Hepatocyte (in vitro differentiated cells): ENCODE data around the gene RNF166. TPM values are rescaled to one million over a fixed set of nuclear protein-coding genes. Genes with fewer than 3 reads are reported as not detected.

ENCODE experiments used
- DNase-seq: peaks from one replicate; pipeline ENCODE4 v3.0.0-alpha.2; 2016; ENCODE audit warnings: low spot score
- H2AFZ ChIP-seq: fragments of 200-600 bp; sonication (generic); 2 replicates; pipeline ENCODE4 v1.6.0; 2016; ENCODE audit warnings: antibody characterized with exemption, mild to moderate bottlenecking
- H3K27ac ChIP-seq: fragments of 200-600 bp; sonication (generic); 2 replicates; pipeline ENCODE4 v1.5.1; 2016; ENCODE audit warnings: mild to moderate bottlenecking
- H3K27me3 ChIP-seq: fragments of 200-600 bp; sonication (generic); 2 replicates; pipeline ENCODE4 v1.6.1; 2016
- H3K36me3 ChIP-seq: fragments of 200-600 bp; sonication (generic); replicated peaks from 2 replicates; pipeline ENCODE4 v1.5.1; 2016; ENCODE audit warnings: low read depth; ENCODE audit not compliant: insufficient read depth
- H3K4me1 ChIP-seq: fragments of 200-600 bp; sonication (generic); 2 replicates; pipeline ENCODE4 v1.5.1; 2016; ENCODE audit warnings: mild to moderate bottlenecking, moderate library complexity; ENCODE audit not compliant: insufficient read depth
- H3K4me2 ChIP-seq: fragments of 200-600 bp; sonication (generic); 2 replicates; pipeline ENCODE4 v1.6.0; 2016
- H3K4me3 ChIP-seq: fragments of 200-600 bp; sonication (generic); 2 replicates; pipeline ENCODE4 v1.5.1; 2016; ENCODE audit warnings: mild to moderate bottlenecking
- H3K79me2 ChIP-seq: fragments of 200-600 bp; sonication (generic); 2 replicates; pipeline ENCODE4 v1.6.0; 2017; ENCODE audit warnings: mild to moderate bottlenecking
- H3K9me2 ChIP-seq: fragments of 200-600 bp; sonication (generic); replicated peaks from 2 replicates; pipeline ENCODE4 v1.6.0; 2017; ENCODE audit warnings: mild to moderate bottlenecking; ENCODE audit not compliant: insufficient read depth
- H3K9me3 ChIP-seq: fragments of 200-600 bp; sonication (generic); 2 replicates; pipeline ENCODE4 v1.5.1; 2016; ENCODE audit warnings: low read depth, mild to moderate bottlenecking
- H4K20me1 ChIP-seq: fragments of 200-600 bp; sonication (generic); 2 replicates; pipeline ENCODE4 v1.6.0; 2016; ENCODE audit warnings: mild to moderate bottlenecking; ENCODE audit not compliant: insufficient read depth, poor library complexity, severe bottlenecking
- CTCF ChIP-seq: fragments of 200-600 bp; sonication (generic); IDR thresholded peaks from 2 replicates; pipeline ENCODE4 v1.5.1; 2016; ENCODE audit warnings: antibody characterized with exemption, mild to moderate bottlenecking; ENCODE audit not compliant: poor library complexity
- EZH2 ChIP-seq: fragments of 200-600 bp; sonication (generic); IDR thresholded peaks from 2 replicates; pipeline ENCODE4 v1.6.1; 2016; ENCODE audit warnings: antibody characterized with exemption, mild to moderate bottlenecking, borderline replicate concordance
- EZH2phosphoT487 ChIP-seq: fragments of 200-600 bp; sonication (generic); IDR thresholded peaks from one replicate; pipeline ENCODE4 v1.6.1; 2018; ENCODE audit warnings: antibody characterized with exemption, mild to moderate bottlenecking, low read depth, moderate library complexity; ENCODE audit not compliant: unreplicated experiment, severe bottlenecking
- WGBS: methylation state at CpG from one replicate; pipeline ENCODE4 v1.1.6; 2016; ENCODE audit warnings: low lambda C conversion rate; ENCODE audit errors: missing lambda C conversion rate; 5-methylcytosine and 5-hydroxymethylcytosine counted together
- polyA plus RNA-seq: library from polyadenylated mRNA; unstranded; fragments of >200 nt; fragmentation: Nextera tagmentation; extraction: Ambion mirVana; gene quantifications from 2 replicates; pipeline ENCODE4 v1.2.1, GENCODE V29; 2016
- total RNA-seq: library from RNA; depleted of rRNA; stranded (reverse); fragments of >200 nt; gene quantifications from 2 replicates; pipeline ENCODE4 v1.2.3, GENCODE V29; 2014

RNF166 gene
- total and polyA plus RNA-seq, 2 experiments from 2014 or later: 10.1 to 16.8 TPM

GRCh38 chr16:88691129-88691813 lies 14.9 kb downstream of the RNF166 start:
- H4K20me1 ChIP-seq: no peaks in the 10 kb centered on the region
- H3K9me2 ChIP-seq: no peaks in the 10 kb centered on the region
- TF ChIP-seq CTCF (no peak), EZH2phosphoT487 (no peak), EZH2 (no peak)
- 92% methylated on average over 30 of the region's 33 CpGs for WGBS
- H3K4me3 ChIP-seq: no peak overlapping the region
- peaks cover 20% of the 10 kb centered on the region for H3K4me1 ChIP-seq
- no peaks in the 10 kb centered on the region for H3K9me3 ChIP-seq
- no peaks in the 10 kb centered on the region for H3K79me2 ChIP-seq
- H3K27me3 ChIP-seq: no peaks in the 10 kb centered on the region
- no peaks in the 10 kb centered on the region for H3K36me3 ChIP-seq
- H2AFZ ChIP-seq: no peak overlapping the region
- DNase-seq: no peak
- H3K4me2 ChIP-seq: no peak overlapping the region
- H3K27ac ChIP-seq: no peak overlapping the region

DNA sequence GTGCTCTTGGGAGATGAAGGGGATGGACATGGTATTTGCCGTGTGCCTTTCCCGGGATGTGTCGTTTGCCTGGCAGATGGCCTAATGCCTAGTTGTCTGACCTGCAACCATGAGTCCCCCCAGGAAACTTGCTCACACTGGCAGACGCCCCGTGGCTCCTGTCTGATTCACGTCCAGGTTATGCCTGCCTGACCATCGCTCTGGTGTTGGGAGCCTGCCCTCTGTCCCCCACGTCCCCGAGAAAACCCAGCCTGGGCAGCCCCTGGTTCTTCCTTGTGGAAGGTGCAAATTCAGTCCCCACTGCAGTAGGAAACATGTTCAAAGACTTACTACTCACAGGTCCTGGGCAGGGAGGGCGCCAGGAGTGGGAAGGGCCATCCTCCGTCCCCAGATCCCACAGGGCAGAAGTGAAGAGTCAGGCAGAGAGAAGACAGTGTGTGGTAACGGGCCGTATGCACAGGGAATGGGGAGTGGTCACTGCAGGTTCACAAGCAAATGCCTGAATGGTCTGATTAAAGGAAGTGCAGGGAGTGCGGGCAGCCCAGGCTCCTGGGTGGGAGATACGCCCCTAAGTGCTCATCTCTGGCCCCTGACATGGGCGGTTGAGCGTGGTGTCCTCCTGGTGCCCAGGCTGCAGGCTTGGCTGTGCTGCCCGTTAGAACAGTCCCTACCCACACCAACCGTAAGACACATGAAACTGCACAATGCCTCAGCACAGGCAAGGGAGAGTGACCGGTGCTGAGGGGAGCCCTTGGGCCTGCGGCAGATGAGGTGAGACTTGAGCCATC lies 15.7 kb downstream of the RNF166 start:
- Histone ChIP-seq H3K9me2 (no peaks in the 10 kb centered on the region), H3K9me3 (no peaks in the 10 kb centered on the region), H3K4me3 (no peak overlapping the region), H3K79me2 (no peaks in the 10 kb centered on the region), H4K20me1 (no peaks in the 10 kb centered on the region), H3K27me3 (no peaks in the 10 kb centered on the region), H3K36me3 (no peaks in the 10 kb centered on the region), H3K4me2 (no peak overlapping the region), H3K27ac (no peak overlapping the region), H2AFZ (no peak overlapping the region), H3K4me1 (peaks cover 20% of the 10 kb centered on the region)
- WGBS: 82% methylated on average over 20 of the region's 21 CpGs
- no peak for DNase-seq
- no peak for TF ChIP-seq EZH2
- no peak for TF ChIP-seq EZH2phosphoT487
- no peak for TF ChIP-seq CTCF

- no peak overlapping the region for H3K4me3 ChIP-seq
- peak overlapping the region; percentile 100 for H3K4me2 ChIP-seq
- H2AFZ ChIP-seq: no peak overlapping the region
- H3K36me3 ChIP-seq: no peaks in the 10 kb centered on the region
- H3K27ac ChIP-seq: peak overlapping the region; percentile 87
- TF ChIP-seq CTCF (no peak), EZH2 (no peak), EZH2phosphoT487 (no peak)
- DNase-seq: peak; percentile 87
- H3K27me3 ChIP-seq: peaks cover 3% of the 10 kb centered on the region
- no peaks in the 10 kb centered on the region for H4K20me1 ChIP-seq
- no peaks in the 10 kb centered on the region for H3K9me3 ChIP-seq
- peaks cover 20% of the 10 kb centered on the region for H3K4me1 ChIP-seq
- no peaks in the 10 kb centered on the region for H3K79me2 ChIP-seq
- 27% methylated on average over 22 of the region's 28 CpGs for WGBS
- H3K9me2 ChIP-seq: no peaks in the 10 kb centered on the region
Measured at GRCh38 chr16:88688013-88688778, 18.0 kb downstream of the RNF166 start.
